ENCODE measurements around the gene NDE1.

Gene NDE1

GRCh38 chr16:15741207-15741871 lies 91.3 kb downstream of the NDE1 start:
- no peak for DNase-seq

GRCh38 chr16:15742716-15743115 lies 92.7 kb downstream of the NDE1 start:
- DNase-seq = no peak

GRCh38 chr16:15743657-15744056 lies 93.6 kb downstream of the NDE1 start:
- no peak for DNase-seq

- no peak for DNase-seq
Observed at GRCh38 chr16:15746332-15746731, 96.3 kb downstream of the NDE1 start.

- DNase-seq = no peak
Observed at GRCh38 chr16:15747937-15748336, 97.9 kb downstream of the NDE1 start.

GRCh38 chr16:15748654-15749053 lies 98.6 kb downstream of the NDE1 start:
- DNase-seq = no peak

- DNase-seq = no peak
Observed at GRCh38 chr16:15749371-15749770, 99.3 kb downstream of the NDE1 start.

GRCh38 chr16:15749985-15750384 lies 99.9 kb downstream of the NDE1 start:
- no peak for DNase-seq

- no peak for DNase-seq
Observed at GRCh38 chr16:15751940-15752339, 101.9 kb downstream of the NDE1 start.

- no peak for DNase-seq
Observed at GRCh38 chr16:15752717-15753488, 102.9 kb downstream of the NDE1 start.

- no peak for DNase-seq
Observed at GRCh38 chr16:15754821-15755534, 104.9 kb downstream of the NDE1 start.

- DNase-seq = no peak
Observed at GRCh38 chr16:15757077-15757386, 107.0 kb downstream of the NDE1 start.

- no peak for DNase-seq
Observed at GRCh38 chr16:15757630-15758251, 107.7 kb downstream of the NDE1 start.

- DNase-seq = no peak
Observed at GRCh38 chr16:15759070-15759469, 109.0 kb downstream of the NDE1 start.

- DNase-seq = no peak
Observed at GRCh38 chr16:15760129-15760528, 110.1 kb downstream of the NDE1 start.

GRCh38 chr16:15764112-15764511 lies 114.1 kb downstream of the NDE1 start:
- no peak for DNase-seq

GRCh38 chr16:15765116-15765515 lies 115.1 kb downstream of the NDE1 start:
- DNase-seq = no peak

- DNase-seq = peak; percentile 79
Observed at GRCh38 chr16:15765880-15766279, 115.8 kb downstream of the NDE1 start.

GRCh38 chr16:15766918-15767317 lies 116.9 kb downstream of the NDE1 start:
- DNase-seq = no peak

- no peak for DNase-seq
Observed at GRCh38 chr16:15768201-15768600, 118.2 kb downstream of the NDE1 start.

- no peak for DNase-seq
Observed at GRCh38 chr16:15769239-15769638, 119.2 kb downstream of the NDE1 start.

- DNase-seq = no peak
Observed at GRCh38 chr16:15770107-15770506, 120.1 kb downstream of the NDE1 start.

- no peak for DNase-seq
Observed at GRCh38 chr16:15770512-15770911, 120.5 kb downstream of the NDE1 start.

GRCh38 chr16:15771694-15772093 lies 121.6 kb downstream of the NDE1 start:
- no peak for DNase-seq
